Activated CD4-positive, alpha-beta T cell treated with anti-CD3 and anti-CD28 coated beads, Interleukin-2, amount 50 U/mL, for 1 hour (primary cell): ENCODE results near the gene CCDC38.
A peak's percentile ranks its signal among the peaks of the same experiment; 100 is the strongest.
"Not testable (repeated sequence)": the region's sequence is repeated elsewhere in the genome, so short reads cannot be mapped to it uniquely, and the experiment has no call there.

Experiments
- DNase-seq: peaks from one replicate; pipeline ENCODE4 v3.0.0-alpha.2; 2020

CCDC38 gene

GRCh38 chr12:95881331-95881955 lies 61.0 kb downstream of the CCDC38 start:
- no peak for DNase-seq

DNA sequence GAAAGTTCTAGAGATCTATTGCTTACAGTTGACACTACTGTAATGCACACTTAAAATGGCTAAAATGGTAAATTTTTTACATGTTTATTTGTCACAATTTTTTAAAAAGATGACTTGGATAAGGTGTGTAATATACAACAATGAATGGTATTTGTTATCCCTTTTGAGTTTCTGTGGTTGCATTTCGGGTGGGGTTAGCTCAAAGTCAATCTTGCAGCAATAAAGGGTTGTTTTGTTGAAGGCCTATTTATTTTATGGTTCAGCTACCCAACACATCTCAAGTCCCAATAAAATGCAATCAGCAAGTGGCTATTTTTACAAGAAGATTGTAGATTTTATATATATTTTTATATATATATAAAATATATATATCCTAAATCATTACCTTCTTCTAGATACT lies 61.5 kb downstream of the CCDC38 start:
- no peak for DNase-seq

GRCh38 chr12:95877622-95878021 lies 64.8 kb downstream of the CCDC38 start:
- no peak for DNase-seq

DNA sequence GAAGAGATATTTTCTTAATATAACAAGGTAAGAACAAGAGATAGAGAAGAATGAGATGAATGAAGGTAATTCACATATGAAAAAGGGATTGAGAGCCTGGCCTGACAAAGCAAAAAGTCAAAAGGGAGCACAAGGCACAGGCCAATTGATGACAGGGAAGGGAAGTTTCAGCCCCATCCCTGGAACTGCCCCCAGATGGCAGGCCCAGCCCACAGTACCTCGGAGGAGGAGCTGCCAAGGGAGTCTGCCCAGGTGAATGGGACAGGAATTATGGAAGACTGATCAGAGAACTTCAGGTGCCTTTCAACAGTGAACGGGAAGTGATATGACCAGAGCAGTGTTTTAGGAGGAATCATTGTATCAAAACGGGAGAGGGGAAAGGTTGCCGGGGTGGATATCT lies 68.0 kb downstream of the CCDC38 start:
- no peak for DNase-seq

GRCh38 chr12:95870897-95871296 lies 71.5 kb downstream of the CCDC38 start:
- no peak for DNase-seq

- DNase-seq, result no peak
Measured at GRCh38 chr12:95863337-95863736, 79.1 kb downstream of the CCDC38 start.

GRCh38 chr12:95862038-95862437 lies 80.4 kb downstream of the CCDC38 start:
- no peak for DNase-seq

DNA sequence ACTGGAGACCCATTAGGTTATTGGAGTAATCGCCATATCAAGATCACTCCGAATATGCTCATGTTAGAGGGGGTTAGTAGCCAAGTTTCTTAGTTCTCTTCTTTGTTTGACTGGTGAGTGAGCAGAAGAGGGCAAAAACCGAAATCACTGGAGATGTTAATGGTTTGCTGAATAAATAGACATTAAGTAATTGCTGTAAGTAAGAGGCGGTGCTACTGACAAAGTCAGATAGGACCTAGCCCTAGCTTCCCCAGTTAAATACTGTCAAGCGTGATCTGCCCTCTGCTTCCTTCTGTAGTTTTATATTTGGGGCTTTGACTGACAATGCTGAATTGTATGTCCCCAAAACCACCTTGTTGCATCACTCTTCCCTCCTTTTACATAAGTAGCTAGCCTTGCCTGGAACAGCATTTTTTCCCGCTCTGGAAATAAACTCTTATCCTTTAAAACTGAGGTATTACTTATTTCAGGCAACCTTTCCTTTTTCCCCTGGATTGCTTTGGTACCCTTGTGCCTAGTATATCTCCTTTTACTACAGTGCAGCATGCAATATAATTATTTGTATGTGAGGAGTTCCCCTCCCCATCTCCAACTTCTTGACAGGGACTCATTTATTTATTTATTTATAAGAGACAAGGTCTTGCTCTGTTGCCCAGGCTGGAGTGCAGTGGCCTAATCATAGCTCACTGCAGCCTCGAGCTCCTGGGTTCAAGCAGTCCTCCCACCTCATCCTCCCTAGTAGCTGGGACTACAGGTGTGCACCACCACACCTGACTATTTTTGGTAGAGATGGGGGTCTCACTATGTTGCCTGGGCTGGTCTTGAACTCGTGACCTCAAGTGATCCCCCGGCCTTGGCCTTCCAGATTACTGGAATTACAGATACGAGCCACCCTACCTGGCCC lies 82.2 kb downstream of the CCDC38 start:
- DNase-seq, result no peak

- no peak for DNase-seq
Measured at GRCh38 chr12:95859344-95859816, 83.0 kb downstream of the CCDC38 start.

DNA sequence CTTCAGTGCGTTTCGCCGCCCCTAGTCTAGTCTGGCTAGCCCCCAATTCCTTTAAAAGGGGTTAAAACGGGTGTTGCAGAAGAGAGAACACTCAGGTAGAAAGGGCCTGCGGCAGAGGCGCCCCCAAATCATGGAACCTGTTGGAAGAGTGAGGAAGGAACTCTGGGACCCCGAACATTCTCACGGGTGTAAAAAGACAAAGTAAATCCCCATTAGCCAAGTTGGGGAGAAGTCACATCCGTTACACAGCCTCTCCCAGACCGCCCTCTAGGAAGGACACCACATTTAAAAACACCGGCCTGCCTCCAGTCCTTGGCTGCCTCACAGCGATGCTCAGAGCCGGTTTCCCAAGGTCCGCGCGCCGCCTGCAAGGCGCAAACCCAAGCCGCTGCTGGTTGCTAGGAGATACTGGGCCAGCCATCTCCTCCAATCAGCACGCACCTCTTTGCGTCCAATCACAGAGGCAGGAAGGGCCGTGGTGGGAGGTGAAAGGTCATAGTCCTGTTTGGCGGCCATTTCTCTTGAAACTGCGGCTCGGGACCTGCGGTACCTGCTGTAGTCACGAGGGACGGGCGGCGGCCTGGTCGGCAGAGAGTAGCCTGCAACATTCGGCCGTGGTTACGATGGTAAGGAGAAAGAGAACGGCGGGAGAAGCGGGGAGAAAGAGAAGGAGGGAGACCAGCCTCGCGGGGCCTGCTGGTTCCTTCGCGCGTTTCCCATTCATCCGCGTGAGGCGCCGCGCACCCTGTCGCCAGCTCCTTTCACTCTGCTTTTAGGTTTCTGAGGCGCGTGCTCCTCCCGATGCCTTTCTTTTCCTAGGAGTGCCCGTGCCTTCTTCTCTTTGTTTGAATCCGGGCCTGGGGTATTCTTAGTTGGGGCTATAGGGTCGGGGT lies 83.7 kb downstream of the CCDC38 start, which contains the start of gene SNRPF:
SNRPF (plus strand) TSS at position 502 of the 893 bp plus-strand sequence; CDS start at position 624, 122 bp downstream.
- peak; percentile 90 for DNase-seq

GRCh38 chr12:95857799-95858198 lies 84.6 kb downstream of the CCDC38 start:
- DNase-seq, result no peak

- DNase-seq, result no peak
Measured at GRCh38 chr12:95857156-95857555, 85.3 kb downstream of the CCDC38 start.

GRCh38 chr12:95852133-95852532 lies 90.3 kb downstream of the CCDC38 start:
- no peak for DNase-seq

- no peak for DNase-seq
Measured at GRCh38 chr12:95851606-95852005, 90.8 kb downstream of the CCDC38 start.

- DNase-seq, result no peak
Measured at GRCh38 chr12:95848575-95849388, 93.6 kb downstream of the CCDC38 start.

DNA sequence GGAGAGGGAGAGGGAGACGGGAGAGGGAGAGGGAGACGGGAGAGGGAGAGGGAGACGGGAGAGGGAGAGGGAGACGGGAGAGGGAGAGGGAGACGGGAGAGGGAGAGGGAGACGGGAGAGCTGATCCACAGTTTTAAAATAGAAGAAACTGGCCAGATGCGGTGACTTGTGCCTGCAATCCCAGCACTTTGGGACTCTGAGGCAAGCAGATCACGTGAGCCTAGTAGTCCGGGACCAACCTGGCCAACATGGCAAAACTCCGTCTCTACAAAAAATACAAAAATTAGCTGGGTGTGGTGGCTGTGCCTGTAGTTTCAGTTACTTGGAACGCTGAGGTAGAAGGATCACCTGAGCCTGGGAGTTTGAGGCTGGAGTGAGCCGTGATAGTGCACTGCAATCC lies 100.0 kb downstream of the CCDC38 start:
- not testable (repeated sequence) for DNase-seq

DNA sequence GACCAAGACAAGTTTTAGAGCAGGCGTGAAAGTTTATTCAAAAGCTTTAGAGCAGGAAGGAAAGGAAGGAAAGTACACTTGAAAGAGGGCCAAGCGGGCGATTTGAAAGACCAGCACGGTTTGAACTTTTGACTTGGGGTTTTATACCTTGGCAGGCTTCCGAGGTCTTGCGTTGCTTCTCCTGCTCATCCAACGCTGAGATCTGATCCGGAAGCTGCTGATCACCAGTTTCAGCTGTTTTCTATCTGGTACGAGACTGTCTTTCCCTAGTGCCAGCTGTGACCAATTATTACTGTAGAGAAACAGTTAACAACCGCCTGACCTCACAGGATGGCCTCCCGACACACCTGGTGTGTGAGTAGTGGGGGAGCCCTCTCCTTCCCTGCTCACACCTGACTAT lies 104.3 kb downstream of the CCDC38 start:
- no peak for DNase-seq

DNA sequence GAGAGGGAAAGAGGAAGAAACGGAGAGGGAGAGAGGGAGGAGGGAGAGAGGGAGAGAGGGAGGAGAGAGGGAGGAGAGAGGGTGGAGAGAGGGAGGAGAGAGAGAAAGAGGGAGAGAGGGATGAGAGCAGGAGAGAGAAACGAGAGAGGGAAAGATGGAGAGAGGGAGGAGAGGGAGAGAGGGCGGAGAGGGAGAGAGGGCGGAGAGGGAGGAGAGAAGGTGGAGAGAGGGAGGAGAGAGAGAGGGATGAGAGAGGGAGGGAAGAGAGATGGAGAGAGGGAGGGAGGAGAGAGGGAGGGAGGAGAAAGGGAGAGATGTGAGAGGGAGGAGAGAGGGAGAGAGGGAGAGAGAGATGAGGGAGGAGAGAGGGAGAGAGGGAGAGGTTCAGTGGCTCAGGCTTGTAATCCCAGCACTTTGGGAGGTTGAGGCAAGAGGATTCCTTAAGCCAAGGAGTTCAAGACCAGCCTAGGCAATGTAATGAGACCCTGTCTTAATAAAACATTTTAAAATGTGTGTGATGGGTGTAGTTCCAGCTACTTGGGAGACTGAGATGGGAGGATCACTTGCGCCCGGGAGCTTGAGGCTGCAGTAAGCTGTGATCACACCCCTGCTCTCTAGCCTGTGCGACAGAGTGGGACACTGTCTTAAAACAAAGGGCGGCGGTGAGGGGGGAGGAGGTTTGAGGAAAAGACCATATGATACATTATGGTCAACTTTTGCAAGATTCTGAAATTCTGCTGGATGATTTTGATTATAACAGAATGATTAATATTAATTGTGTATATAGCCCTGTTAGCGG lies 105.0 kb downstream of the CCDC38 start:
- no peak for DNase-seq

DNA sequence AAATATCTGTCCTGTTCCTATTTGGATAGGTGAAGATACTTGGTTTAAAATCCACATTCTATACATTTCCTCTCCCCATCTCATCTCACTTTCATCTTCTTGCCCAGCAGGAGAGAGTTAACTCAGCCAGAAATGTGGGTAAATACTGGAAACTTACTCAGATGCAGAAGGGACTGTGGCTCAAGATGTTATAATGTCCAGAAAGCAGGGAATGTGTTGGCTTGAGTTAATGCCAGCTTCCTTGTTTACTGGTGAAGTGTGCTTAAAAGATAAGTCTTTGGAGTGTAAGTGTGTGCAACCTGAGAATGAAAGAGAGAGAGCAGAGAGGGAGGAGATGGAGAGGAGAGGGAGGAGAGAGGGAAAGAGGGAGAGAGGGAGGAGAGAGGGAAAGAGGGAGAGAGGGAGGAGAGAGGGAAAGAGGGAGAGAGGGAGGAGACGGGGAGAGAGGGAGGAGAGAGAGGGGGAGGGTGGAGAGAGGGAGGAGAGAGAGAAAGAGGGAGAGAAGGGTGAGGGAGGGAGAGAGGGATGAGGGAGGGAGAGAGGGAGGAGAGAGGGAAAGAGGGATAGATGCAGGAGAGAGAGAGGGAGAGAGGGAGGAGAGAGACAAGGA lies 105.7 kb downstream of the CCDC38 start:
- no peak for DNase-seq

- DNase-seq, result no peak
Measured at GRCh38 chr12:95836185-95836609, 106.2 kb downstream of the CCDC38 start.

GRCh38 chr12:95834572-95834971 lies 107.8 kb downstream of the CCDC38 start:
- no peak for DNase-seq
